ENCODE data around the gene NCAPD2.
"Not testable (repeated sequence)": the region's sequence is repeated elsewhere in the genome, so short reads cannot be mapped to it uniquely, and the experiment has no call there.

NCAPD2 gene

GRCh38 chr12:6463858-6464257 lies 30.0 kb upstream of the NCAPD2 start:
- no peak for DNase-seq

- no peak for DNase-seq
Measured at GRCh38 chr12:6464531-6464930, 29.4 kb upstream of the NCAPD2 start.

GRCh38 chr12:6465467-6466183 lies 28.3 kb upstream of the NCAPD2 start:
- no peak for DNase-seq

- no peak for DNase-seq
Measured at GRCh38 chr12:6466184-6466573, 27.7 kb upstream of the NCAPD2 start.

GRCh38 chr12:6466751-6467150 lies 27.2 kb upstream of the NCAPD2 start:
- not testable (repeated sequence) for DNase-seq

GRCh38 chr12:6467571-6468282 lies 26.2 kb upstream of the NCAPD2 start:
- DNase-seq, result not testable (repeated sequence)

- DNase-seq, result no peak
Measured at GRCh38 chr12:6468283-6468575, 25.7 kb upstream of the NCAPD2 start.

- no peak for DNase-seq
Measured at GRCh38 chr12:6469092-6469491, 24.8 kb upstream of the NCAPD2 start.

GRCh38 chr12:6469609-6470374 lies 24.1 kb upstream of the NCAPD2 start:
- DNase-seq, result no peak

GRCh38 chr12:6470375-6471163 lies 23.3 kb upstream of the NCAPD2 start, which contains the start of gene VAMP1:
Gene VAMP1 (minus strand): TSS chr12:6470677. CDS start chr12:6470531, 146 bp downstream.
- peak; percentile 97 for DNase-seq

- DNase-seq, result no peak
Measured at GRCh38 chr12:6471989-6472360, 21.9 kb upstream of the NCAPD2 start.

GRCh38 chr12:6472491-6472890 lies 21.4 kb upstream of the NCAPD2 start:
- no peak for DNase-seq

GRCh38 chr12:6475233-6475975 lies 18.5 kb upstream of the NCAPD2 start:
- not testable (repeated sequence) for DNase-seq

GRCh38 chr12:6476489-6476888 lies 17.4 kb upstream of the NCAPD2 start:
- no peak for DNase-seq

- not testable (repeated sequence) for DNase-seq
Measured at GRCh38 chr12:6477601-6478377, 16.1 kb upstream of the NCAPD2 start.

- no peak for DNase-seq
Measured at GRCh38 chr12:6478416-6478815, 15.5 kb upstream of the NCAPD2 start.

GRCh38 chr12:6488240-6488639 lies 5.7 kb upstream of the NCAPD2 start:
- no peak for DNase-seq

GRCh38 chr12:6489449-6489848 lies 4.5 kb upstream of the NCAPD2 start:
- DNase-seq, result no peak

GRCh38 chr12:6490673-6491072 lies 3.2 kb upstream of the NCAPD2 start:
- DNase-seq, result not testable (repeated sequence)

- DNase-seq, result peak; percentile 99
Measured at GRCh38 chr12:6492838-6493496, 935 bp upstream of the NCAPD2 start, which contains the start of gene MRPL51. Gene MRPL51 (minus strand): TSS chr12:6493262. CDS start chr12:6493136, 126 bp downstream.

GRCh38 chr12:6494258-6494743 lies 399 bp downstream of the NCAPD2 start:
- no peak for DNase-seq
